GM12873 (cell line): ENCODE results near the gene MLLT10.

Experiments used
- CTCF ChIP-seq: IDR thresholded peaks from 2 replicates; pipeline ENCODE4 v1.5.1; 2012; ENCODE audit warnings: low read depth, mild to moderate bottlenecking, moderate library complexity, low read length, control low read depth; ENCODE audit not compliant: insufficient read depth; ENCODE audit errors: missing control alignments

The MLLT10 gene

GRCh38 chr10:21519397-21519933 is 14.6 kb upstream of the MLLT10 start:
- TF ChIP-seq CTCF = no peak

- TF ChIP-seq CTCF = no peak
These were observed 14.0 kb upstream of the MLLT10 start for GRCh38 chr10:21519941-21520436.

GRCh38 chr10:21520509-21520908 is 13.5 kb upstream of the MLLT10 start:
- no peak for TF ChIP-seq CTCF

- no peak for TF ChIP-seq CTCF
These were observed 13.1 kb upstream of the MLLT10 start for GRCh38 chr10:21520949-21521348.

GRCh38 chr10:21521751-21522533 is 12.1 kb upstream of the MLLT10 start:
- TF ChIP-seq CTCF = no peak

GRCh38 chr10:21522631-21523406 is 11.2 kb upstream of the MLLT10 start:
- TF ChIP-seq CTCF = no peak

- TF ChIP-seq CTCF = no peak
These were observed 10.4 kb upstream of the MLLT10 start for GRCh38 chr10:21523557-21524008.
